Stimulated activated CD8-positive, alpha-beta memory T cell treated with anti-CD3 and anti-CD28 coated beads, Interleukin-12 subunit alpha, Interleukin-12 subunit beta, amount 100 ng/mL, for 1 hour (primary cell): ENCODE results near the gene WFDC2.
"Not testable (repeated sequence)": the region's sequence is repeated elsewhere in the genome, so short reads cannot be mapped to it uniquely, and the experiment has no call there.

ENCODE experiments used
- DNase-seq: peaks from one replicate; pipeline ENCODE4 v3.0.0-alpha.2; 2020; ENCODE audit warnings: low read depth

The WFDC2 gene

GRCh38 chr20:45452238-45452637 is 17.3 kb upstream of the WFDC2 start:
- DNase-seq = no peak

GRCh38 chr20:45452772-45453691 is 16.5 kb upstream of the WFDC2 start:
- DNase-seq = no peak

- DNase-seq = no peak
Measured at GRCh38 chr20:45456632-45457031, 12.9 kb upstream of the WFDC2 start.

GRCh38 chr20:45459606-45460005 is 9.9 kb upstream of the WFDC2 start:
- no peak for DNase-seq

GRCh38 chr20:45461225-45461624 is 8.3 kb upstream of the WFDC2 start:
- no peak for DNase-seq

GRCh38 chr20:45462711-45463509 is 6.6 kb upstream of the WFDC2 start:
- no peak for DNase-seq

- no peak for DNase-seq
Measured at GRCh38 chr20:45463709-45464108, 5.8 kb upstream of the WFDC2 start.

- no peak for DNase-seq
Measured at GRCh38 chr20:45465491-45466266, 3.9 kb upstream of the WFDC2 start.

- DNase-seq = no peak
Measured at GRCh38 chr20:45467172-45467571, 2.4 kb upstream of the WFDC2 start.

- no peak for DNase-seq
Measured at GRCh38 chr20:45467861-45468260, 1.7 kb upstream of the WFDC2 start.

- DNase-seq = no peak
Measured at GRCh38 chr20:45470262-45470931, 844 bp downstream of the WFDC2 start.

- DNase-seq = no peak
Measured at GRCh38 chr20:45470937-45471336, 1.4 kb downstream of the WFDC2 start.

- DNase-seq = not testable (repeated sequence)
Measured at GRCh38 chr20:45472286-45472685, 2.7 kb downstream of the WFDC2 start.

- not testable (repeated sequence) for DNase-seq
Measured at GRCh38 chr20:45477530-45478148, 8.1 kb downstream of the WFDC2 start.

GRCh38 chr20:45479822-45480221 is 10.3 kb downstream of the WFDC2 start:
- no peak for DNase-seq

GRCh38 chr20:45484676-45485075 is 15.1 kb downstream of the WFDC2 start:
- DNase-seq = no peak

GRCh38 chr20:45485388-45485787 is 15.8 kb downstream of the WFDC2 start:
- DNase-seq = no peak

- DNase-seq = no peak
Measured at GRCh38 chr20:45487231-45487635, 17.7 kb downstream of the WFDC2 start.

- no peak for DNase-seq
Measured at GRCh38 chr20:45489083-45489531, 19.6 kb downstream of the WFDC2 start.

- no peak for DNase-seq
Measured at GRCh38 chr20:45495501-45495941, 26.0 kb downstream of the WFDC2 start.

- DNase-seq = no peak
Measured at GRCh38 chr20:45496166-45496565, 26.6 kb downstream of the WFDC2 start.
